Liver (tissue), 9 donors: Measurements from ENCODE around the gene FAM171A1. TPM values are rescaled to one million over a fixed set of nuclear protein-coding genes. Genes with fewer than 3 reads are reported as not detected.

Source experiments
- DNase-seq: peaks from one replicate; pipeline ENCODE4 v3.0.0-alpha.2; 2017; ENCODE audit warnings: low spot score
- H3K27ac ChIP-seq, 2 donors: one replicate each; pipeline ENCODE4 v1.7.0; 2013; ENCODE audit warnings: inconsistent platforms in 2 of 2, low read length in 2 of 2, control low read depth in 1 of 2, low read depth in 1 of 2, mild to moderate bottlenecking in 1 of 2
- H3K27me3 ChIP-seq, 4 donors: one replicate each; pipeline versions ENCODE4 v1.6.1 to v1.7.0; 2013; ENCODE audit warnings: low read length in 3 of 4, inconsistent platforms in 1 of 4, mild to moderate bottlenecking in 1 of 4, moderate library complexity in 1 of 4; ENCODE audit not compliant: control insufficient read depth in 4 of 4, insufficient read depth in 4 of 4
- H3K36me3 ChIP-seq, 4 donors: one replicate each; pipeline versions ENCODE4 v1.6.1 to v1.7.0; 2013; ENCODE audit warnings: low read length in 3 of 4, mild to moderate bottlenecking in 3 of 4, low read depth in 1 of 4, moderate library complexity in 1 of 4; ENCODE audit not compliant: control insufficient read depth in 4 of 4, insufficient read depth in 3 of 4
- H3K4me1 ChIP-seq, 4 donors: one replicate each; pipeline versions ENCODE4 v1.6.1 to v1.7.0; 2013; ENCODE audit warnings: low read length in 3 of 4, mild to moderate bottlenecking in 3 of 4, moderate library complexity in 1 of 4; ENCODE audit not compliant: control insufficient read depth in 4 of 4, insufficient read depth in 4 of 4
- H3K4me3 ChIP-seq, 3 donors: one replicate each; pipeline versions ENCODE4 v1.6.1 to v1.7.0; 2013; ENCODE audit warnings: low read length in 3 of 3, control low read depth in 1 of 3, low read depth in 1 of 3, mild to moderate bottlenecking in 1 of 3
- H3K9ac ChIP-seq, 2 donors: one replicate each; pipeline ENCODE4 v1.7.0; 2013; ENCODE audit warnings: low read length in 2 of 2, mild to moderate bottlenecking in 2 of 2, moderate library complexity in 2 of 2, control low read depth in 1 of 2, low read depth in 1 of 2
- H3K9me3 ChIP-seq, 4 donors: one replicate each; pipeline versions ENCODE4 v1.6.1 to v1.7.0; 2013; ENCODE audit warnings: low read length in 3 of 4; ENCODE audit not compliant: control insufficient read depth in 4 of 4
- ATF3 ChIP-seq: IDR thresholded peaks from 2 replicates; pipeline ENCODE4 v1.6.1; 2016; ENCODE audit warnings: antibody characterized with exemption
- EGR1 ChIP-seq, 2 donors: IDR thresholded peaks; 2 replicates each; pipeline ENCODE4 v1.6.1; 2016 to 2018; ENCODE audit warnings: antibody characterized with exemption in 2 of 2, low read depth in 2 of 2
- FOXA1 ChIP-seq: IDR thresholded peaks from 2 replicates; pipeline ENCODE4 v1.6.1; 2016; ENCODE audit warnings: antibody characterized with exemption
- FOXA2 ChIP-seq: IDR thresholded peaks from 2 replicates; pipeline ENCODE4 v1.6.1; 2016; ENCODE audit warnings: antibody characterized with exemption
- HNF4A ChIP-seq, 2 donors: conservative IDR thresholded peaks; 2 replicates each; pipeline ENCODE4 v1.6.1; 2016; ENCODE audit warnings: antibody characterized with exemption in 2 of 2, mild to moderate bottlenecking in 2 of 2
- HNF4G ChIP-seq: IDR thresholded peaks from 2 replicates; pipeline ENCODE4 v1.6.1; 2016; ENCODE audit warnings: antibody characterized with exemption
- MAX ChIP-seq: IDR thresholded peaks from 2 replicates; pipeline ENCODE4 v1.6.1; 2016; ENCODE audit warnings: antibody characterized with exemption
- NR2F2 ChIP-seq: IDR thresholded peaks from 2 replicates; pipeline ENCODE4 v1.6.1; 2016; ENCODE audit warnings: antibody characterized with exemption
- RAD21 ChIP-seq, 2 donors: IDR thresholded peaks; 2 replicates each; pipeline ENCODE4 v1.6.1; 2016; ENCODE audit warnings: antibody characterized with exemption in 2 of 2, mild to moderate bottlenecking in 2 of 2
- REST ChIP-seq: IDR thresholded peaks from 2 replicates; pipeline ENCODE4 v1.6.1; 2016; ENCODE audit warnings: antibody characterized with exemption, mild to moderate bottlenecking
- RXRA ChIP-seq, 2 donors: IDR thresholded peaks; 2 replicates each; pipeline ENCODE4 v1.6.1; 2017 to 2018; ENCODE audit warnings: antibody characterized with exemption in 2 of 2, mild to moderate bottlenecking in 1 of 2
- ZBTB33 ChIP-seq: IDR thresholded peaks from 2 replicates; pipeline ENCODE4 v1.6.1; 2016; ENCODE audit warnings: antibody characterized with exemption
- WGBS: extraction: QIAGEN DNeasy Blood & Tissue Kit; methylation state at CpG from one replicate; pipeline ENCODE4 v1.1.7; 2013; 5-methylcytosine and 5-hydroxymethylcytosine counted together
- polyA plus RNA-seq, 2 donors: library from polyadenylated mRNA; stranded (reverse) in 1 of 2; unstranded in 1 of 2; fragments of 200-250 nt in 1 of 2; fragments of >200 nt in 1 of 2; fragmentation: Nextera tagmentation in 1 of 2; extraction: Ambion mirVana in 1 of 2; gene quantifications; one replicate each; pipeline versions ENCODE4 v1.2.1 to v1.2.3, GENCODE V29; 2013 to 2015
- total RNA-seq, 2 donors: library from RNA; depleted of rRNA; stranded (reverse); fragments of >200 nt; gene quantifications; one replicate each; pipeline ENCODE4 v1.2.3, GENCODE V29; 2014
- donor health status: healthy.
- donor health status: healthy.
- donor health status: healthy.
- donor health status: healthy.
- donor health status: healthy.

FAM171A1 gene
- total and polyA plus RNA-seq, 4 donors = 2.5 to 10.2 (median 7.7) TPM

GRCh38 chr10:15280974-15281373 lies 90.1 kb downstream of the FAM171A1 start:
- no peaks in the 10 kb centered on the region for H3K4me1 ChIP-seq
- H3K36me3 ChIP-seq = peaks cover 0 to 4% (median 1%) of the 10 kb centered on the region in 4 donors
- H3K27me3 ChIP-seq = no peaks in the 10 kb centered on the region
- H3K4me3 ChIP-seq = no peak overlapping the region
- no peak overlapping the region for H3K27ac ChIP-seq
- 75% methylated on average over 4 of the region's 4 CpGs for WGBS
- no peak for DNase-seq
- TF ChIP-seq REST (no peak), FOXA2 (no peak), MAX (no peak), ZBTB33 (no peak), RXRA (IDR thresholded peaks at IDR 0.05) (no peak)
- H3K9ac ChIP-seq = no peak overlapping the region
- no peaks in the 10 kb centered on the region for H3K9me3 ChIP-seq

- WGBS = 79% methylated on average over 4 of the region's 4 CpGs
These were observed 90.6 kb downstream of the FAM171A1 start for GRCh38 chr10:15280462-15280861.

GRCh38 chr10:15279236-15279635 lies 91.9 kb downstream of the FAM171A1 start:
- Histone ChIP-seq H3K36me3 (peaks cover 0 to 6% (median 1%) of the 10 kb centered on the region in 4 donors), H3K4me1 (no peaks in the 10 kb centered on the region), H3K9me3 (no peaks in the 10 kb centered on the region), H3K27me3 (no peaks in the 10 kb centered on the region), H3K4me3 (no peak overlapping the region), H3K27ac (no peak overlapping the region), H3K9ac (no peak overlapping the region)
- no peak for TF ChIP-seq RXRA (IDR thresholded peaks at IDR 0.05)
- TF ChIP-seq HNF4G = no peak
- no peak for TF ChIP-seq FOXA1
- TF ChIP-seq ATF3 = no peak
- no peak for TF ChIP-seq REST
- TF ChIP-seq EGR1 (IDR thresholded peaks at IDR 0.05; ENCODE audit: low read depth in 2 of 2) = no peak
- no peak for TF ChIP-seq RAD21 (IDR thresholded peaks at IDR 0.05)
- TF ChIP-seq HNF4A (conservative IDR thresholded peaks at IDR 0.05) = no peak
- TF ChIP-seq NR2F2 = no peak
- no peak for TF ChIP-seq MAX
- WGBS = 94% methylated on average over 4 of the region's 4 CpGs
- DNase-seq = no peak

More at GRCh38 chr10:15280462-15280861, 90.6 kb downstream of the FAM171A1 start:
- DNase-seq = no peak
- H3K4me3 ChIP-seq = no peak overlapping the region
- no peak overlapping the region for H3K27ac ChIP-seq
- H3K36me3 ChIP-seq = peaks cover 0 to 5% (median 1%) of the 10 kb centered on the region in 4 donors
- no peak for TF ChIP-seq ZBTB33
- H3K27me3 ChIP-seq = no peaks in the 10 kb centered on the region
- H3K9me3 ChIP-seq = no peaks in the 10 kb centered on the region
- H3K9ac ChIP-seq = no peak overlapping the region
- no peaks in the 10 kb centered on the region for H3K4me1 ChIP-seq
